ENCODE data around the gene LGALS4. TPM values are rescaled to one million over a fixed set of nuclear protein-coding genes. Genes with fewer than 3 reads are reported as not detected.
"Not testable (repeated sequence)": the region's sequence is repeated elsewhere in the genome, so short reads cannot be mapped to it uniquely, and the experiment has no call there.

LGALS4 gene
- total and polyA plus RNA-seq, 2 experiments from 2014 or later: 0.19 TPM; not detected in 1

GRCh38 chr19:38769635-38770211, 43.0 kb downstream of the LGALS4 start:
- no peaks in the 10 kb centered on the region for H3K9me2 ChIP-seq (ENCODE audit: insufficient read depth)
- H2AFZ ChIP-seq: peak overlapping the region; percentile 92
- no peaks in the 10 kb centered on the region for H3K79me2 ChIP-seq (ENCODE audit: insufficient read depth)
- peak overlapping the region; percentile 69 for H3K9ac ChIP-seq
- H3K9me3 ChIP-seq (ENCODE audit: low read depth): no peaks in the 10 kb centered on the region
- WGBS, 2 experiments (ENCODE audit: low coverage in 1 of 2, low lambda C conversion rate in 2 of 2, missing lambda C conversion rate in 2 of 2): 12% methylated on average over 37 to 39 of the region's 42 CpGs
- no peaks in the 10 kb centered on the region for H3K27me3 ChIP-seq (replicated peaks; ENCODE audit: insufficient read depth)
- H4K20me1 ChIP-seq (ENCODE audit: insufficient read depth): no peaks in the 10 kb centered on the region
- no peak for TF ChIP-seq EZH2phosphoT487 (IDR thresholded peaks at IDR 0.05; ENCODE audit: insufficient read depth, low read depth)
- no peak for TF ChIP-seq EZH2 (IDR thresholded peaks at IDR 0.05; ENCODE audit: insufficient read depth, poor library complexity, severe bottlenecking)
- H3K27ac ChIP-seq: no peak overlapping the region
- no peaks in the 10 kb centered on the region for H3K36me3 ChIP-seq (ENCODE audit: low read depth)
- H3K4me1 ChIP-seq (ENCODE audit: insufficient read depth): no peaks in the 10 kb centered on the region
- in situ Hi-C loops (cut with MboI): no loop called here
- no peaks in the 10 kb centered on the region for H3F3A ChIP-seq (ENCODE audit: insufficient read depth)
- 0 out of 2 replicates have a peak overlapping the region, but pooled peaks have one; percentile 21 for H3K4me3 ChIP-seq
- DNase-seq: peak; percentile 90
- H3K4me2 ChIP-seq (ENCODE audit: unreplicated experiment): peak overlapping the region; percentile 35

- H3K27ac ChIP-seq: no peak overlapping the region
- H3K4me3 ChIP-seq: no peak overlapping the region
- no peak overlapping the region for H3K9ac ChIP-seq
- no peak overlapping the region for H2AFZ ChIP-seq
- no peak for DNase-seq
- no peaks in the 10 kb centered on the region for H3K36me3 ChIP-seq (ENCODE audit: low read depth)
- in situ Hi-C loops (cut with MboI): no loop called here
- no peaks in the 10 kb centered on the region for H3K9me3 ChIP-seq (ENCODE audit: low read depth)
- TF ChIP-seq EZH2phosphoT487 (IDR thresholded peaks at IDR 0.05; ENCODE audit: insufficient read depth, low read depth) (no peak), EZH2 (IDR thresholded peaks at IDR 0.05; ENCODE audit: insufficient read depth, poor library complexity, severe bottlenecking) (no peak)
- H4K20me1 ChIP-seq (ENCODE audit: insufficient read depth): no peaks in the 10 kb centered on the region
- H3K9me2 ChIP-seq (ENCODE audit: insufficient read depth): no peaks in the 10 kb centered on the region
- no peaks in the 10 kb centered on the region for H3F3A ChIP-seq (ENCODE audit: insufficient read depth)
- no peak overlapping the region for H3K4me2 ChIP-seq (ENCODE audit: unreplicated experiment)
- 74 to 81% methylated on average over 10 of the region's 10 CpGs for WGBS, 2 experiments (ENCODE audit: low coverage in 1 of 2, low lambda C conversion rate in 2 of 2, missing lambda C conversion rate in 2 of 2)
- H3K79me2 ChIP-seq (ENCODE audit: insufficient read depth): no peaks in the 10 kb centered on the region
- no peaks in the 10 kb centered on the region for H3K4me1 ChIP-seq (ENCODE audit: insufficient read depth)
- H3K27me3 ChIP-seq (replicated peaks; ENCODE audit: insufficient read depth): no peaks in the 10 kb centered on the region
Measured at GRCh38 chr19:38766276-38767047, 46.3 kb downstream of the LGALS4 start.

GRCh38 chr19:38765214-38765613, 47.5 kb downstream of the LGALS4 start:
- H3K36me3 ChIP-seq (ENCODE audit: low read depth): no peaks in the 10 kb centered on the region
- in situ Hi-C loops (cut with MboI): no loop called here
- H3K27me3 ChIP-seq (replicated peaks; ENCODE audit: insufficient read depth): no peaks in the 10 kb centered on the region
- no peak overlapping the region for H3K27ac ChIP-seq
- no peak for DNase-seq
- H3K9me2 ChIP-seq (ENCODE audit: insufficient read depth): no peaks in the 10 kb centered on the region
- H3K79me2 ChIP-seq (ENCODE audit: insufficient read depth): no peaks in the 10 kb centered on the region
- H3K4me3 ChIP-seq: no peak overlapping the region
- WGBS, 2 experiments (ENCODE audit: low coverage in 1 of 2, low lambda C conversion rate in 2 of 2, missing lambda C conversion rate in 2 of 2): 91 to 96% methylated on average over 2 of the region's 2 CpGs
- H3K9me3 ChIP-seq (ENCODE audit: low read depth): no peaks in the 10 kb centered on the region
- no peaks in the 10 kb centered on the region for H3K4me1 ChIP-seq (ENCODE audit: insufficient read depth)
- H4K20me1 ChIP-seq (ENCODE audit: insufficient read depth): no peaks in the 10 kb centered on the region
- no peak overlapping the region for H3K4me2 ChIP-seq (ENCODE audit: unreplicated experiment)
- no peaks in the 10 kb centered on the region for H3F3A ChIP-seq (ENCODE audit: insufficient read depth)
- TF ChIP-seq EZH2 (IDR thresholded peaks at IDR 0.05; ENCODE audit: insufficient read depth, poor library complexity, severe bottlenecking) (no peak), EZH2phosphoT487 (IDR thresholded peaks at IDR 0.05; ENCODE audit: insufficient read depth, low read depth) (no peak)
- H3K9ac ChIP-seq: no peak overlapping the region
- H2AFZ ChIP-seq: no peak overlapping the region

- H3K9me2 ChIP-seq (ENCODE audit: insufficient read depth): no peaks in the 10 kb centered on the region
- no peaks in the 10 kb centered on the region for H3K79me2 ChIP-seq (ENCODE audit: insufficient read depth)
- no peak overlapping the region for H3K9ac ChIP-seq
- 85 to 91% methylated on average over 3 of the region's 3 CpGs for WGBS, 2 experiments (ENCODE audit: low coverage in 1 of 2, low lambda C conversion rate in 2 of 2, missing lambda C conversion rate in 2 of 2)
- no peak overlapping the region for H3K4me2 ChIP-seq (ENCODE audit: unreplicated experiment)
- no peak for DNase-seq
- in situ Hi-C loops (cut with MboI): no loop called here
- H3K4me1 ChIP-seq (ENCODE audit: insufficient read depth): no peaks in the 10 kb centered on the region
- no peaks in the 10 kb centered on the region for H4K20me1 ChIP-seq (ENCODE audit: insufficient read depth)
- no peak overlapping the region for H3K4me3 ChIP-seq
- H2AFZ ChIP-seq: no peak overlapping the region
- no peak overlapping the region for H3K27ac ChIP-seq
- no peaks in the 10 kb centered on the region for H3F3A ChIP-seq (ENCODE audit: insufficient read depth)
- no peaks in the 10 kb centered on the region for H3K36me3 ChIP-seq (ENCODE audit: low read depth)
- no peaks in the 10 kb centered on the region for H3K27me3 ChIP-seq (replicated peaks; ENCODE audit: insufficient read depth)
- no peaks in the 10 kb centered on the region for H3K9me3 ChIP-seq (ENCODE audit: low read depth)
- TF ChIP-seq EZH2 (IDR thresholded peaks at IDR 0.05; ENCODE audit: insufficient read depth, poor library complexity, severe bottlenecking) (no peak), EZH2phosphoT487 (IDR thresholded peaks at IDR 0.05; ENCODE audit: insufficient read depth, low read depth) (no peak)
Measured at GRCh38 chr19:38763795-38764220, 48.9 kb downstream of the LGALS4 start.

GRCh38 chr19:38761884-38762389, 50.8 kb downstream of the LGALS4 start:
- DNase-seq; H3K9me2 ChIP-seq (ENCODE audit: insufficient read depth); H3K9me3 ChIP-seq (ENCODE audit: low read depth); H2AFZ ChIP-seq; H3F3A ChIP-seq (ENCODE audit: insufficient read depth); H3K27ac ChIP-seq; H3K36me3 ChIP-seq (ENCODE audit: low read depth); H3K4me1 ChIP-seq (ENCODE audit: insufficient read depth); in situ Hi-C loops (cut with MboI); H3K9ac ChIP-seq; H3K27me3 ChIP-seq (replicated peaks; ENCODE audit: insufficient read depth); H4K20me1 ChIP-seq (ENCODE audit: insufficient read depth); H3K79me2 ChIP-seq (ENCODE audit: insufficient read depth); H3K4me3 ChIP-seq; H3K4me2 ChIP-seq (ENCODE audit: unreplicated experiment): not testable (repeated sequence)
- 79 to 87% methylated on average over 9 of the region's 9 CpGs for WGBS, 2 experiments (ENCODE audit: low coverage in 1 of 2, low lambda C conversion rate in 2 of 2, missing lambda C conversion rate in 2 of 2)

- H2AFZ ChIP-seq; in situ Hi-C loops (cut with MboI): not testable (repeated sequence)
Measured at GRCh38 chr19:38760805-38761517, 51.8 kb downstream of the LGALS4 start.

More at GRCh38 chr19:38760805-38761517, 51.8 kb downstream of the LGALS4 start:
- H3K9me3 ChIP-seq (ENCODE audit: low read depth); H3K9me2 ChIP-seq (ENCODE audit: insufficient read depth); H3K27ac ChIP-seq; DNase-seq; H3K36me3 ChIP-seq (ENCODE audit: low read depth); H3F3A ChIP-seq (ENCODE audit: insufficient read depth); H3K4me1 ChIP-seq (ENCODE audit: insufficient read depth); H3K27me3 ChIP-seq (replicated peaks; ENCODE audit: insufficient read depth); H3K4me2 ChIP-seq (ENCODE audit: unreplicated experiment); H3K79me2 ChIP-seq (ENCODE audit: insufficient read depth); H4K20me1 ChIP-seq (ENCODE audit: insufficient read depth); H3K9ac ChIP-seq; H3K4me3 ChIP-seq: not testable (repeated sequence)
- WGBS, 2 experiments (ENCODE audit: low coverage in 1 of 2, low lambda C conversion rate in 2 of 2, missing lambda C conversion rate in 2 of 2): 68 to 74% methylated on average over 5 to 6 of the region's 6 CpGs
